ENCODE results near the gene EGFR. TPM values are rescaled to one million over a fixed set of nuclear protein-coding genes. Genes with fewer than 3 reads are reported as not detected.
A peak's percentile ranks its signal among the peaks of the same experiment; 100 is the strongest.

Gene EGFR
- total RNA-seq, 1 donor from 2014 or later, result 62.7 TPM

- H3K27ac ChIP-seq, result peak overlapping the region; percentile 70
- H3K4me1 ChIP-seq, result peaks cover 98% of the 10 kb centered on the region
- intact Hi-C loops (cut with DNase I), result loop anchor here (5.0 kb wide), 1 partner anchor 42 kb away; no protein-coding TSS in a partner anchor
- no peak for TF ChIP-seq CTCF (IDR thresholded peaks at IDR 0.05)
- H3K27me3 ChIP-seq (ENCODE audit: low read depth), result no peaks in the 10 kb centered on the region
- H3K36me3 ChIP-seq, result no peaks in the 10 kb centered on the region
- ATAC-seq (peak in 1 of 2 donors; percentile 3), DNase-seq (no peak)
- H3K4me3 ChIP-seq, result no peak overlapping the region
- H3K9me3 ChIP-seq, result no peaks in the 10 kb centered on the region
Measured at GRCh38 chr7:55129541-55130394, 111.0 kb downstream of the EGFR start.

DNA sequence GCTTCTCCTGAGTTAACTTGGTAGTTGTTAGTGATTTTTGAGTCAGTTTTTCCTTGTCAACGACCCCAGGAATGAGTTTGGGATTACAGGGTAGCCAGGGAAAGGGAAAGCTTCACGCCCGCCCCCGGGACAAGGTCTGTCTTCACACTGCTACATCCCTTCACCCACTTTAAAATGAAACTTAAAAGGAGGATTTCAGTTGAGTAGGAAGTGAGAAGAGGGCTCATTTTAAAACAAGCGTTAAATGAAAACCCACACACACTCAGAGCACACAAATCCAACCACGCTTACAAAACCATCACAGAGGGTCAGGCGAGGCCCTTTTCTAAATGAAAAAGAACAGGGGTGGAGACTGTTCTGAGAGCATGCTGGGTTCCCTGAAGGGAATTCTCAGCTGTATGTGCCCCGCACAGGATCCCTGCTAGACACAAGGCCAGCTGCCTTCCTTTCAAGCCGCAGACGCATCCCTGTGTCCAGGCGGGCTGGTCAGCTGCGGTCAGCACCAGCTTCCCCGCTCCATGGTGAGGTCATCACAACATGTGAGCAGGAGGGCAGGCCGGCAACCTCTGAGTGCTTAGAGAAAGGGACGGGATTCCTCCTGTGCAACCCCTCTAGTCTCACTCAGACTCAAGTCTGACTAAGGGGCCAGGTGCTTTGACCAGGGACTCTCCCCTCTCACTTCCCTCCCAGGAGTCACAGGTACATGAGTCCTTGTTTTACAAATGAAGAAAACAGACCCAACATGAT is 111.8 kb downstream of the EGFR start:
- intact Hi-C loops (cut with DNase I), result no loop called here
- Histone ChIP-seq H3K9me3 (no peaks in the 10 kb centered on the region), H3K27ac (peak overlapping the region; percentile 70), H3K36me3 (no peaks in the 10 kb centered on the region), H3K4me3 (no peak overlapping the region), H3K4me1 (peaks cover 91% of the 10 kb centered on the region), H3K27me3 (ENCODE audit: low read depth) (no peaks in the 10 kb centered on the region)
- ATAC-seq, result peak; percentile 35 to 45
- DNase-seq, result no peak
- no peak for TF ChIP-seq CTCF (IDR thresholded peaks at IDR 0.05)

DNA sequence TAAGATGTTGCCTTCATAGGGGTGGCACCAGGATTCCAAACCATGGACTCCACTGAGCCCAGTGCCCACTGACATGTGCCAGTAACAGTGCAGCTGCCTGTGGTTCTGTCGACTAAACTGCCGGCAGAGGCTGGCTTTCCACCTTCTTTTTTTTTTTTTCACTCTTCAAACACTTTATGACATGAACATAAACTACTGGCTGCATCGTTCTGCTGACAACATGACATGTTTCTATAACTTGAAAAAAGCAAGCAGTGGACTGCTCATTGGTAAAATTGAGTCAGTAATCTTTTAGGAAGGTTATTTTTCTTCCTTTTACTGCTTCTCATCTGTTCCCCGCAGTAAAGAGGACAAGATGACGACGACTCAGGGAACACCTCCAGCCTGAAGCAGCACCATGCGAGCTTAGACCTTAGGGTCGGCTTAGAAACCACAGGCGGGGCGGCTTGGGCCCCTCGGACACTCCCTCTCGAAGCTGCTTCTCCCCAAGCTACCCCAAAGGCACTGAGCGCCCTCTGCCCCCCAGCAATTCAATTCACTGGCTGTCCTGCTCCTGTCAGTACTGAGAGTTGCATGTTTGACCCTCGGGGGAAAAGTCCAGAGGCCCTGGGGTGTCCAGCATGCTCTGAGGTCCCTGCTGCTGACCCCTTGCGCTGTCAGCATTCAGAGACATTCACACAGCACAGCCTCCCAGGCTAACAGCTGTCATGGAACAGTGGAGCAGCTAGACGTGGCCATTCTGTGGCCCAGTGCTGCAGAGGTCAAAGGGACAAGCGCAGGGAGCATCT is 112.5 kb downstream of the EGFR start:
- intact Hi-C loops (cut with DNase I), result no loop called here

DNA sequence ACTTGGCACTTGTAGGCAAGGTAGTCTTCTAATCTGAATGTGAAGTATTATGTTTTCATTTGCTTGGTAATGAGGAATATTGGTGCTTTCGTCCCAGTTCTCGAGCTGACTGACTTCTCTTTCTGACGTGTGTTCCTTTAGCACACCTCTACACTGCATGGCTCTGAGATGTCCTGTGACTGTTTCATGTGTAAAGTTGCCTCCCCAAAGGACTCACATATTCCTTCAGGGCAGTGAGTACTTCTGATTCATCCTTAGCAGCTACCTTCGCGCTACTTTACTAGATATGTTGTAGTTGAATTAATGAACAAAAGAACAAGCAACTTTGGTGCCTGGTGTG is 113.7 kb downstream of the EGFR start:
- no peak for DNase-seq
- H3K4me3 ChIP-seq, result no peak overlapping the region
- no peak for TF ChIP-seq CTCF (IDR thresholded peaks at IDR 0.05)
- no peaks in the 10 kb centered on the region for H3K36me3 ChIP-seq
- H3K4me1 ChIP-seq, result peaks cover 73% of the 10 kb centered on the region
- ATAC-seq, result no peak
- no peaks in the 10 kb centered on the region for H3K9me3 ChIP-seq
- intact Hi-C loops (cut with DNase I), result no loop called here
- no peaks in the 10 kb centered on the region for H3K27me3 ChIP-seq (ENCODE audit: low read depth)
- H3K27ac ChIP-seq, result peak overlapping the region; percentile 71

More for the DNA sequence above, 112.5 kb downstream of the EGFR start:
- H3K4me1 ChIP-seq, result peaks cover 85% of the 10 kb centered on the region
- no peaks in the 10 kb centered on the region for H3K36me3 ChIP-seq
- H3K27me3 ChIP-seq (ENCODE audit: low read depth), result no peaks in the 10 kb centered on the region
- H3K4me3 ChIP-seq, result no peak overlapping the region
- H3K9me3 ChIP-seq, result no peaks in the 10 kb centered on the region
- H3K27ac ChIP-seq, result peak overlapping the region; percentile 70
- TF ChIP-seq CTCF (IDR thresholded peaks at IDR 0.05), result no peak
- DNase-seq (no peak), ATAC-seq (no peak)

GRCh38 chr7:55132890-55133551 is 114.2 kb downstream of the EGFR start:
- H3K4me1 ChIP-seq, result peaks cover 68% of the 10 kb centered on the region
- H3K4me3 ChIP-seq, result no peak overlapping the region
- no peaks in the 10 kb centered on the region for H3K27me3 ChIP-seq (ENCODE audit: low read depth)
- ATAC-seq, result peak; percentile 51 to 55
- intact Hi-C loops (cut with DNase I), result no loop called here
- no peak for TF ChIP-seq CTCF (IDR thresholded peaks at IDR 0.05)
- no peaks in the 10 kb centered on the region for H3K9me3 ChIP-seq
- H3K36me3 ChIP-seq, result no peaks in the 10 kb centered on the region
- peak overlapping the region; percentile 71 for H3K27ac ChIP-seq
- DNase-seq, result no peak
